HG03457 (cell line): ENCODE results near the gene CCDC134.

Experiments used
- ATAC-seq: cut with Tn5 transposase; IDR thresholded peaks from one replicate; pipeline ENCODE4 v1.9.1; 2021; ENCODE audit warnings: moderate number of reproducible peaks; ENCODE audit not compliant: unreplicated experiment

Gene CCDC134

DNA sequence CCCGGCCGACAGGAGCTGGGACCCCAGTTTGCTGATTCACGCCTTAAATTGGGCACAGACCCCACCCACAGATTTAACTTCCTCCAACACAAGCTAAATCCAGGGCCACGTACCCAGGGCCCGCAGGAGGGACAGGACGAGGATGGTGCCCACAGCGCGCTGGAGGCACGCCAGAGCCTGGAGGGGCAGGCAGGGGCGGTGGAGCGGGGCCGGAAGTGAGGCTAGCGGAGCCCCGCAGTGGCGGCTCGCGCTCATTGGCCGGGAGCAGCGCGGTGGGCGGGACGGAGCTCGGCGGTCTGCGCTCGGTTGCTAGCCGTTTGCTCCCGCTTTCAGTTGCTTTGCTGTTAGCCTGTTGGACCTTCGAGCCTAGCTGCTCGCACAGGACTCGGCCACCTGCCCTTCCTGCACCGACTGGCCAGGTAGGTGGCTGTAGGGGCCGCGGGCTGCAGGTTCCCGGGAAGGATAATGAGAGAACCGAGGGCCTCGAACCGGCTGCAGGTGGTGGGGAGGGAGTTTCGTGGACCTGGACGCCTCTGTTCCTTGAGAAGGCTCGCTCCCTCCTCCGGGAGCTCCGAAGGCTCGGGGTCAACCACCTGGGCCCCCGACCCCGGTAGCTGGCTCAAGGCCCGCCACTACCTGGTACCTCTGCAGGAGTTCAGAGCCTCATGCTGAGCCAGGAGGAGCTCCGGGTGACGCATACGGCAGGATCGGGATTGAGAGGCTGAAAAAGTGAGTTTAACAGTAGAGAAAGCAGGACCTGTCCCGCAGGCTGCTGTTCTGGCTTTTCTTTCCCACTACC, at the start of gene CCDC134:
Gene CCDC134 (plus strand): TSS at position 332 of the 799 bp plus-strand sequence. CDS start 8,212 bp downstream, outside the sequence.
- peak; percentile 70 for ATAC-seq

DNA sequence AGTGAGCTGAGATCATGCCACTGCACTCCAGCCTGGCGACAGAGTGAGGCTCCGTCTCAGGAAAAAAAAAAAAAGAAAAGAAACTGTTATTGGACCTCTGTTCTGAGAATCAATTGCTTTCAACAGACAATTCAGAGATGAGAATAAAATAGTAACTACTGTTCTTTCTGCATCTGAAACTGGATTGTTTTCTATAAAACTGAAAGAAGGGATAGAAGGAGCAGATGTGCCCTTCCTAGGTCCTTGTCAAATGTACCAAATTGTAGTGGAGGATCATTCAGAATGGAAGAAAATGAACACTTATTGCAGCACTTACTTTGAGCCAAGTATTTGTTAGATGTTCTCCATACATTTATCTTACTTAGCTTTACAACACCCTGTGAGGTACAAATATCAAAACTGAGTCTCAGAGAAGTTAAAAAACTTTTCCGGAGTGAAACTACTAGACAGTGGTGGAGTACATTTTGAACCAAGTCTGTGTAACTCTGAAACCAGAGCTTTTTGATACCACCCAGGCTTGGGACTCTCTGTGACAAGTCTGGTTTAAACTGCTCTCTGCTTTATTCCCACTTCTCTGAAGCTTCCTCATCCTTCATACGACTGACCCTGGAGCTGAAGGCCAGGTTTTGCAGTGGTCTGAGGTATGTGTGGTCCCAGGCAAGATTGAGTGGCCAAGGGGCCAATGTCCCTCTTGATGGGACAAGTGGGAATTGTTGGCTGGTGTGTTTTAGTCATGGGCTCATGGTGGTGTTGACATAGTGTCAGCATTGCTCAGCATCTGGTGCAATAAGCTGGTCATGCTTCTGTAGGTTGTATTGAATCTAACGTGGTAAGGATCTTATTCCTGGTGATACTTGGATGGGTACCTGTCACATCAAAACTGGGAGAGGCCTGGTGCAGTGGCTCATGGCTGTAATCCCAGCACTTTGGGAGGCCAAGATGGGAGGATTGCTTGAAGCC, 48.2 kb upstream of the CCDC134 start:
- no peak for ATAC-seq

DNA sequence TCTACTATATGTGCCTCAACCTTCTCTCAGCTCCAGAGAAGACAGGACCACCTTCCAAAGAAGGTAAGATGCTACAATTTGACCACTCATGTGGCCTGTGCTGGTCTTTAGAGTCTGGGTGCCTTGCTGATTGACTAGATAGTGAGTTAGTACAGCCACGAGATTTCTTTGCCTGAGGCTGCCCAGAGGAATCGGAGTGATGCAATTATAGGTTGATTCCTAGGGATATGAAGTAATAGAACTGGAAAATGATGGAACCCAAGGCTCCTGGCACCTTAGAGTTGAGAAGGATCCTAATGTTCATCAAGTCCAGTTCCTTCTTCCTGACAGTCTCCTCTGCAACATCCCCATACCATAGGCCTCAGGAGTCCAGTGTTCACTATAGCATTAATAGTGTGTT, 46.5 kb upstream of the CCDC134 start:
- no peak for ATAC-seq

DNA sequence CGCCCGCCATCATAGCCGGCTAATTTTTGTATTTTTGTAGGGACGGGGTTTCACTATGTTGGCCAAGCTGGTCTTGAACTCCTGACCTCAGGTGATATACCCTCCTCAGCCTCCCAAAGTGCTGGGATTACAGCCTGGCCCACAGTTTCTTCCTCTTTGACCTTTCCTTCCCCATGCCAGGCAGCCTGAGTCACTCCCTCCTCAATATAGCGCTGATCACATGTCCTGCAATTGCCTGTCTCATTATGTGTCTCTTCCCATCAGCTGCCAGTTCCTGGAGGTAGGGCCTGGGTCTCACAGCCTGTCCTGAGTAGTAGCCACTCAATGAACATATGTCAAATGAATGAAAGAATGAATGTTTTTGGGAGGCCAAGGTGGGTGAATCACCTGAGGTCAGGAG, 43.0 kb upstream of the CCDC134 start:
- no peak for ATAC-seq

DNA sequence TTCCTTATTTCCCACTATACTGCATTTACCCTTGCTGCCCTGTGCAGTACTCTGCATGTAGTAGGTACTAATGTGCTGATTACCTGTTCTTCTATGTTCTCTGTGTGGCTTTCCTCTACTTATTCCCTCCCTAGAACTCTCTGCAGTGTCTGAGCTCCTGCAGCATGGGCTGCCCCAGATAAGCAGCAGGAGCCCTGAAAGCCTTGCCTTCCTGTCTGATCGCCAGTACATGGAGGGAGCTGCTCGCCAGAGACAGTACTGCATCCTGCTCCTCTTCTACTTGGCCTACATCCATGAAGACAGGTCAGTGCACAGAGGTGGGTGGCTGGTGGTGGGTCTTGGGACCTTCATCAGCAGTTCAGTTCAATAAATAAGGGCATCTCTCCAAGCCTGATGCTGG, 42.2 kb upstream of the CCDC134 start:
- ATAC-seq, result no peak

DNA sequence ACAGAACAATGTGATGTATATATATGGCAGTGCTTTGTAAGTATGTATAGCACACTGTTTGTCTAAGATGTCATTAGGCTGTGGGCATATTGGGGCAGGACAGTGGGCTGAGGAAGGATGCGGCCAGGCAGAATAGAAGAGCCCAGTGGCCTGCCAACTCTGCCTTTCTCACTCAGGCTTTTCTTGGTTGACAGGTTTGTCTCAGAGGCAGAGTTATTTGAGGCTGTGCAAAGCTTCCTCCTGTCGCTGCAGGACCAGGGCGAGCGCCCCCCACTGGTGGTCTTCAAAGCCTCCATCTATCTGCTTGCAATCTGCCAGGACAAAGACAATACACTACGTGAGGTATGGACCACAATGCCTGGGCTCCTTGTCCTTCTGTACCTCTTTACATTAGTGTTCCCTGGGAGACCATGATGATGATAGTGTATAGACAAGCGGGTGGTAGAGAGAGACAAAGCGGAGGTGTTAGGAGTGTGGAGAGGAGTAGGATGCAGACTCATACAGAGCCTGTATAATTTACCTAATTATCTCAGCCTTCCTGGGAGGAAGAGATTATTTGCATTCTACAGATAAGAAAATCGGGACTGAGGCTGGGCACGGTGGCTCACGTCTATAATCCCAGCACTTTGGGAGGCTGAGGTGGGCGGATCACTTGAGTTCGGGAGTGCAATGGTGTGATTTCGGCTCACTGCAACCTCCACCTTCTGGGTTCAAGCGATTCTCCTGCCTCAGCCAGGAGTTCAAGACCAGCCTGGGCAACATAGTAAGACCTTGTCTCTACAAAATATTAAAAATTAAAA, 37.3 kb upstream of the CCDC134 start:
- ATAC-seq, result no peak

DNA sequence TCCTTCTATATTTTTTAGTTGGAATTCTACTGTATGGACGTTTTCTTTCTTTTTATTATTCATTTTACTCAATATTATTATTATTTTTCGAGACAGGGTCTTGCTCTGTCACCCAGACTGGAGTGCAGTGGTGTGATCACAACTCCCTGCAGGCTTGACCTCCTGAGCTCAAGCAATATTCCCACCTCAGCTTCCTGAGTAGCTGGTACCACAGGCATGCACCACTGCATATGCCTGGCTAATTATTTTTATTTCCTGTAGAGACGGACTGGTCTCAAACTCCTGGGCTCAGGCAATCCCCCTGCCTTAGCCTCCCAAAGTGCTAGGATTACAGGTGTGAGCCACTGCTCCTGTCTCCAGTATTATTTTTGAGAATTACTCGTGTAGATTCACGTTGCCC, 34.0 kb upstream of the CCDC134 start:
- ATAC-seq, result no peak

DNA sequence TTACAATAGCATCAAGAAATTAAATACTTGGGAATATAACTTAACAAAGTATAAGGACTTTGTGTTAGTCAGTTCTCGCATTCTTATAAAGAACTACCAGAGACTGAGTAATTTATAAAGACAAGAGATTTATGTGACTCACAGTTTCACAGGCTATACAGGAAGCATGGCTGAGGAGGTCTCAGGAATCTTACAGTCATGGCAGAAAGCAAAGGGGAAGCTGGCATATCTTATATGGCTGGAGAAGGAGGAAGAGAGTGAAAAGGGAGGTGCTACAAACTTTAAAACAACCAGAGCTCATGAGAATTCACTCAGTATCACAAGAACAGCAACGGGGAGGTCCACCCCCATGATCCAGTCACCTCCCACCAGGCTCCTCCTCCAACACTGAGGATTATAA, 32.0 kb upstream of the CCDC134 start:
- no peak for ATAC-seq

DNA sequence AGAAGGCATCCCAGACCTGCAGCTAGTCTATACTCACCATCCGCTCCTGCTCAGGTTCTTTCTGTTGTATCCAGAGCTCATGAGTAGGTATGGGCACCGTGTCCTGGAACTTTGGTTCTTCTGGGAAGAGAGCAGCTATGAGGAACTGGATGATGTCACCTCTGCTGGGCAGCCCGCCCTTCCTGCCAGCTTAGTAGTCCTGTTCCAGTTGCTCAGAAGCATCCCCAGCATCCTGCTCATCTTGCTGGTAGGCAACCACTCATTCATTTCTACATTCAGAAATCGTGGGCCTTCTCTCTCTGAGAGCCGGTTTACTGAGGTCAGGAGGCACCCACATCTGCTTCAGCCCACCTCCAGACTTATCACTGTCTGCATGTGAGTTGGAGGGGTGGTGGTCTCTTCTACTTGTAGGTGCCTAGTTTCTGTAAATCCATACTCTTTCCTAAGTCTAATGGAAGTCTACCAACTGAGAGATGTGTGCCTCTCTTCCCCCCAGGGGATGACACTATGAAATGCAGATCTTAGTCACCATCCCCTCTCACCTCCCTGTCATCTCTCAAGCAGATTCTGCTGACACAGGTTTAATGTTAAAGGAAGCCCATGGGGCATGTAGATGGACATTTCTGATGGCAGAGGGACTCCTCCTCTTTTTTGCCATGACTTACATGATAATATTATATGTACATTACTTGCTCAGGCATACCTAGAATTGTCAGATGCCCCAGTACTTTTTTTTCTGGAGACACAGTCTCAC, 29.6 kb upstream of the CCDC134 start:
- no peak for ATAC-seq

DNA sequence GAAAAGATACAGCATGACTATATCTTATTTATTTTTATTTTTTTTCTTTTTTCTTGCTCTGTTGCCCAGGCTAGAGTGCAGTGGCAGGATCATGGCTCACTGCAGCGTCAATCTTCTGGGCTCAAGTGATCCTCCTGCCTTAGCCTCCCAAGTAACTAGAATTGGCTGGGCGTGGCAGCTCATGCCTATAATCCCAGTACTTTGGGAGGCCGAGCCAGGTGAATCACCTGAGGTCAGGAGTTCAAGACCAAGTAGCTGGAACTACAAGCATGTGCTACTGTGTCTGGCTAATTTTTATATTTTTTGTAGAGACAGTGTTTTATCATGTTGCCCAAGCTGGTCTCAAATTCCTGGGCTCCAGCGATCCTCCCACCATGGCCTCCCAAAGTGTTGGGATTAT, 28.3 kb upstream of the CCDC134 start:
- no peak for ATAC-seq

DNA sequence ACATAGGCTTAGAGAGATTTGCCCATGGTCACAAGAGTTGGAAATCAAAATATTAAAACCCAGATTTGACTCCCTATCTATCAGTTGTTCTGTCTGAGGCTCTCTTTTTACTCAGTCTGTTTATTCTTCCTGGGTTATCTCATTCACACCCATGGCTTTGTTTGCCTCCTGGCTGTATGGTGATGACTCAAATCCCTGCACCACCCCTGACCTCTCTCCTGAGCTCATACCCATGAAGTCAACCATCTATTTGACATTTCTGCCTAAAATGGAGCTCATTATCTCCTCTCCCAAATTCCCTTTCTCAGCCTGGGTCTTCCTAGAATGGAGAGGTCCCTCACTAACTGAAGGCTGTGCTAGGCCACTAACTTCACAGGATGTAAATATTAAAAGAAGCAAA, 27.8 kb upstream of the CCDC134 start:
- no peak for ATAC-seq

DNA sequence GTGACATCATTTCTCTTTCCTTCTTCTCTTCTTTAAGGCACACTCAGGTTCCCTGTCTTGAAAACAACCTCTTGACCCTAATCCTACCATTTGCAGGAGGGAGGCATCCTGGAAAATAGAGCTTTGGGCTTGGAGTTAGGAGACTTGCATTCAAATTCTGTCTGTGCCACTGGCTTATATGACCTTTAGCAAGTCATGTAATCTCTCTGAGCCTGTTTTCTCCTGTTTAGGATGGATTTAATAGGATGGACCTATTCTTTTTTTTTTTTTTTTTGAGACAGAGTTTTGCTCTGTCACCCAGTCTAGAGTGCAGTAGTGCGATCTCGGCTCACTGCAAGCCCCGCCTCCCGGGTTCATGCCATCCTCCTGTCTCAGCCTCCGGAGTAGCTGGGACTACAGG, 25.1 kb upstream of the CCDC134 start:
- no peak for ATAC-seq

DNA sequence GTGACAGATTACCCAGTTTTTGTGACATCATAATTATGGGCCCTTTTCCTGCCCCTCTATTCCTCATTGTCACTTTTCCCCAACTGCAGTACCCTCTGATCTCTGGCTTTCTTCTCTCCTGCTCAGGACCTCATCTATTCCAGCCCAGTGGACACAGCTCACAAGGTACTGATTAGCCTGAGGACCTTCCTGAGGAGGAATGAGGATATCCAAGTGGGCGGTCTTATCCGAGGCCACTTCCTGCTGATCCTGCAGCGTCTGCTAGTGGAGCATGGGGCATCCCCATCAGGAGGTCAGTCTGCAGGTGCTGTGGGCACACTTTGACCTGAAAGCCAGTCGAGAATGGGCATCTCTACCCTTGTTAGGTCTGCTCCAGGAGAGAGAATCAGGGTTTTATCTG, 24.5 kb upstream of the CCDC134 start:
- no peak for ATAC-seq

DNA sequence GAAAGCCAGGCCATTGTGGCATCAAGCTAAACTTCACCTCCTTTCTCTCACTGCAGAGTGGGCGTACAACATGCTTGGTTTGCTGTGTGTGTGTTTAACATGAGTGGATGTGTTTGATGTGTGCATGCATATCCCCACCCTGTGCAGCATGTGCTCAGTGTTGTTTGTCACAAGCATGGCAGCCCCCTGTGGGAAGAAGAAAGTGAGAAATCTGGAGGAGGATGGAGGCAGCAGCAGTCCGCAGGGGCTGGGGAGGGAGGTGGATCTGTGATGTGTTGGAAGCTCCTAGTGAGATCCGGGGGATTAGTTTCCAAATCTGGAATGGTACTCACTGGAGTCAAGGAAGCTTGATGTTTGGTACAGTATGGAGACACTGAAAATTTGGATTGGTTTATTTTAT, 24.1 kb upstream of the CCDC134 start:
- ATAC-seq, result no peak

DNA sequence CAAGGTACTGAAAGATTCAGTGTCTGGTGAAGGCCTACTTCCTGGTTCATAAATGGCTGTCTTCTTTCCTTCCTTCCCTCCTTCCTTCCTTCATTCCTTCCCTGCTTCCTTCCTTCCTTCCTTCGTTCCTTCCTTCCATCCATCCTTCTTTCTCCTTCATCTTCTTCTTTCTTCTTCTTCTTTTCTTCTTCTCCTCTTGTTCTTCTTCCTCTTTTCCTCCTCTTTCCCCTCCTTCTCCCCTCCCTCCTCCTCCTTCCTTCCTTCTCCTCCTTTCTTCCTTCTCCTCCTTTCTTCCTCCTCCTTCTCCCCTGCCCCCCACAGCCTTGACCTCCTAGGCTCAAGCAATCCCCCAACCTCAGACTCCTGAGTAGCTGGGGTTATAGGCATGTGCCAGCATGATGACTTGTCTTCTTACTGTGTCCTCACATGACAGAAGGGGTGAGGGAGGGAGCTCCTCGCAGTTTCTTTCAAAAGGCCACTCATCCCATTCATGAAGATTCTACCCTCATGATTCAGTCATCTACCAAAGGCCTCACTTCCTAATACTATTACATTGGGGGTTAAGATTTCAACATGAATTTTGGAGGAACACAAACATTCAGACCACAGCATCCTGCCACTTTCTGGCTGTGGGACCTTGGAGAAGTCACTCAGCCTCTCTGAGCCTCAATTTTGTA, 22.6 kb upstream of the CCDC134 start:
- ATAC-seq, result no peak

DNA sequence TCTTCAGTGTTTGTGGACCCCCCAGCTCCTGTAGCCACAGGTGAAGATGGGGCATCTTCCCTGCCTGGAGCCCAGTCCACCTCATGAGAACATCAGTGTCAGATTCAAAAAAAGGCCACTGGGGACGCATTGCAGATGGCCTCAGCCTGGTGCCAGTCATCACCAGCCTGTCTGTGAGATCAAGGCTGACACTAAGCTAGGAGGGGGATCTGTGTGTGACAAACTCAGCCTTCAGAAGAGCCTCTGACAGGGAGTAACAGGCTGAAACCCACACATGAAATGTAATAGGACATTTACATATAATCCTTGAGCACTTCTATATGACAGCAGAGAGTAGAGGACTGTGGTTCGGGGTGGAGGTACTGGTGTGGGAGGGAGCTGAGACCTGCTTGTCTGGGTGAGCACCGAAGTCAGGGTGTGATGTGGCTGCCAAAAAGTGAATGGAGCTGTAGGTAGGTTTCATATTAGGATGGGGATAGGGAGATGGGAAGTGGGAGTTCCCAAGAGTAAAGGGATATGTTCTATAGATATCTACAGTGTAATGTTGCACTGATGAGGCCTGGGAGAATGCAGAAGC, 20.5 kb upstream of the CCDC134 start:
- no peak for ATAC-seq

DNA sequence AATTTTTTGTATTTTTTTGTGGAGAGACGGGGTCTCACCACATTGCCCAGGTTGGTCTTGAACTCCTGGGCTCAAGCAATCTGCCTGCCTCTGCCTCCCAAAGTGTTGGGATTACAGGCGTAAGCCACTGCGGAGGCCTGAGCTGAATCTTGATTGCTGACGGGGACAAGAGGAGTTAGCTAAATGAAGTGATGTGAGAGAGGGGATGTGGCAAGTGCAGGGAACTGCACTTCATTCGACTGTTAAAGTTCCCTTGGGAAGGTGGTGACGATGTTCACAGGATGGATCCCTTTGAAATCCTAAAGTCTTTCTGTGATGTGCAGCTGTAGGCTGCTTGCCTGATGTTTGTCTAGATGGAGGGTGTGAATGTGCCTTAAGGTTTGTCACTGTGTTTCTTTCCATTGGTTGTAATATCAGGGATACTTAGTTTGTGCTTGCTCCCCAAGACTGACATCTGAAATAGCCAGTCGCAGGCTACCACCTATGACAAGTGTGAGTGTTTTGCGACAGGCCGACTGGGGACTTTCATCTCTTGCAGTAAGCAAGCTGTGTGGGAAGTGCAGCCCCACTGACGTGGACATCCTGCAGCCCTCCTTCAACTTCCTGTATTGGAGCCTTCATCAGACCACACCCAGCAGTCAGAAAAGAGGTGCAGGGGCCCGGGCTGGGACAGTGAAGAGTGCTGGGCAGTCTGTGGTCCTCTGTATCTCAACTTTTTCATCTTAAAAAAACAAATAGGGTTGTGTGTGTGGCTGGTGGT, 19.6 kb upstream of the CCDC134 start:
- peak; percentile 77 for ATAC-seq

DNA sequence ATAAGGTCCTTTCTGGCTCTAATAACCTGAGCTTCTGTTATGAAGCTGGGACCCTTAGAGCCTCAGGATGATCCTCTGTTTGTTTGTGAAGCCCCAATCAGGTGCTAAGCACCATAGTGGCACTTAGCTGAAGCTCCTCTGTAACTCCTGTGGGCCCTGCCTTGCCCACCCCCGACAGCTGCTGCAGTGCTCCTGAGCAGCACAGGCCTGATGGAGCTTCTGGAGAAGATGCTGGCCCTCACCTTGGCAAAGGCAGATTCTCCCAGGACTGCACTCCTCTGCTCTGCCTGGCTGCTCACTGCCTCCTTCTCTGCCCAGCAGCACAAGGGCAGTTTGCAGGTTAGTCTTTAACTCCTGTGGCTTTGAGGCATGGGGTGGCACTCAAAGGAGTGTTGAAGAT, 19.0 kb upstream of the CCDC134 start:
- peak; percentile 24 for ATAC-seq

DNA sequence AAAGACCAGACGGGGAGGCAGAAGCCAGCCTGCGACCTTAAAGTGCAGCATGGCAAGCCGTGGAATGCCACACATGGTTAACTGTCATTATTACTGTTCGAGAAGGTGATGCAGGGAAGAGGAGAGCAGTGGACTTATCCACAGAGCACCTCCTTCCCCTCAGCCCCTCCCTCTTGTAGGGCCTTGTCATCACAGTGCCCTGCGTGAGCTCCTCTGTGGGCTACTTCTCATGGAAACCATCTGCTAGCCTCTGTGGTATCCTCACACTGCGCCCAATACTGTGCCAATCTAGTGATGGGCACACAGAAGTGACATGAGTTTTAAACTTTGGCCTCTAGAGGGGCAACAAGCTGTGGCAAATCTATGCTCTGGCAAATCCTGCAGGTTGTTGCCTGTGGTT, 18.2 kb upstream of the CCDC134 start:
- no peak for ATAC-seq
